SIG-M5 treated with dmso at 0.1 percent for 504 hours (cell line): ENCODE results near the gene TBX1.

Experiments used
- DNase-seq: peaks from one replicate; lab custom pipeline; 2025; ENCODE audit not compliant: unreplicated experiment; lab: John Stamatoyannopoulos, UW

Gene TBX1

GRCh38 chr22:19760058-19760950 is at the start of gene TBX1:
TBX1 (plus strand) TSS chr22:19760778; CDS start chr22:19760844, 66 bp downstream.
- no peak for DNase-seq

GRCh38 chr22:19713245-19713644 is 47.3 kb upstream of the TBX1 start:
- no peak for DNase-seq

GRCh38 chr22:19713650-19714311 is 46.8 kb upstream of the TBX1 start:
- no peak for DNase-seq

GRCh38 chr22:19714312-19715187 is 46.0 kb upstream of the TBX1 start, which contains the start of gene SEPTIN5:
SEPTIN5 (plus strand) TSS chr22:19714503; CDS start chr22:19714589, 86 bp downstream.
- no peak for DNase-seq

DNA sequence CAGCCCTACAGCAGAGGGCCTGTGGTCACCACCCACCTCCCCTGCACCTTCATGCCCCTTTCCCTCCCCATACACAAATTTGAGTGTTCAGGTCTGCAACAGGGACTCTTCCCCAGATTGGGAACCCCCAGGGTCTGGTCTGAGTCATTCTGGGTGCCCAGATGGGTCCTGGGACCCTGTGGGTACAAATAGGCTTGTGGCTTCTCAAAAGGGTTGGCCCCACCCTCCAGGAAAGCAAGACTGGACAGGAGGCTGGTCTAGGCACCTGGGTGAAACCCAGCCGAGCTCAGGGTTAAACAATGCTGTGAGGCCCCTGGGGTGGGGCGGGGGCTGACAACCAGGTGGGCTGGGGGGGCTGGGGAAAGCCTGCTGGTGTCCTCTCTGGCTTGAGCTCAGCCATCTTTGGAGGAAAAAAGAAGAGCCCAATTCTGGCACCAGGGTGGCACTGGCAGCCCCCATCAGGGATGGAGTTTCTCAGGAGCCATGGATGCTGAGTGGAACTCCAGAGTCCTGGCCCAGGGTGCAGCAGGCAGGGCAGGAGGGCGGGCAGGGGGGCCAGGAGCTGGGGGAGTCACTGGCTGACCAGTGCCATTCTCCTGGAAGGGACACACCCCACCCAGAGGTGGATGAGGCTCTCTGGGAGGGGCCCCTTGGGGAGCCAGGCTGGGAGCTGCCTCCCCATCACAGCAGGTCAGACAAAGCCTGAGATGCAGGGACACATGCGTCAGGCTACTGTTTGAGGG is 45.2 kb upstream of the TBX1 start:
- no peak for DNase-seq

DNA sequence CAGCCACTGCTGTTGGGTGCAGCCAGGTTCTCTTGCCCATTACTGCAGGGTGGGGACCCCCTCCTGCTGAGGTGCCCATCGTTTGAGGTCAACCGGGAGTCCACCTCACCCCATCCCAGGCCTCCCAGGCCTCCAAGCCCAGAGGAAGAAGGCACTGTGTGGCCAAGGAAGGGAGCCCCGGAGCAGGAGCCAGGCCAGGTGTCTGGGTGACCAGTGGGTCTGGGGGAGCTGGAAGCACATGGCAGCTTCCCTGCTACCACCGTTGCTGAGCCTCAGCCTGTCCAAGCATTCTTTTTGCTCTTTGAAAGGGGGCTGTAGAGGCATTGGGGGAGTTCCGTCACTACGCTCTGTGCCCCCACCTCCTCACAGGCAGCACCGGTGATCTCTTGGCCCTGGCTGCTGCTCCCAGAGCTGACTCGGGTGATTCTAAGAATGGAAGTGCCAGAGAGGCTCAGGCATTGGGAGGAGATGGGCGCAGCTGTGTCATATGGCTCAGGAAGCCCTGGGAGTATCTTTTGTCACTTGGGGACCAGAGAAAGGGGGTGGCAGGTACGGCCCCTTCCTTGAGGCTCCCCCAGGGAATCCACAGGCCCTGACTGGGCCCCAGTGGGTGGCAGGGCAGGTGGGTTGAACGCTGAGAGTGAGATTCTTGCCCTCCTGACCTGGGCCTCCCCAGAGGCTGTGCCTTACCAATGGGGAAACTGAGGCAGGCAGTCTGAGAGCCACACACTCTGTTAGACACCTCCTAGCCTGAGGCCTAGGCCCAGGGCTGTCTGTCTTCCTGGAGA is 44.3 kb upstream of the TBX1 start:
- no peak for DNase-seq

- DNase-seq = no peak
Observed at GRCh38 chr22:19716829-19717105, 43.8 kb upstream of the TBX1 start.

GRCh38 chr22:19717181-19717580 is 43.4 kb upstream of the TBX1 start:
- DNase-seq = no peak

DNA sequence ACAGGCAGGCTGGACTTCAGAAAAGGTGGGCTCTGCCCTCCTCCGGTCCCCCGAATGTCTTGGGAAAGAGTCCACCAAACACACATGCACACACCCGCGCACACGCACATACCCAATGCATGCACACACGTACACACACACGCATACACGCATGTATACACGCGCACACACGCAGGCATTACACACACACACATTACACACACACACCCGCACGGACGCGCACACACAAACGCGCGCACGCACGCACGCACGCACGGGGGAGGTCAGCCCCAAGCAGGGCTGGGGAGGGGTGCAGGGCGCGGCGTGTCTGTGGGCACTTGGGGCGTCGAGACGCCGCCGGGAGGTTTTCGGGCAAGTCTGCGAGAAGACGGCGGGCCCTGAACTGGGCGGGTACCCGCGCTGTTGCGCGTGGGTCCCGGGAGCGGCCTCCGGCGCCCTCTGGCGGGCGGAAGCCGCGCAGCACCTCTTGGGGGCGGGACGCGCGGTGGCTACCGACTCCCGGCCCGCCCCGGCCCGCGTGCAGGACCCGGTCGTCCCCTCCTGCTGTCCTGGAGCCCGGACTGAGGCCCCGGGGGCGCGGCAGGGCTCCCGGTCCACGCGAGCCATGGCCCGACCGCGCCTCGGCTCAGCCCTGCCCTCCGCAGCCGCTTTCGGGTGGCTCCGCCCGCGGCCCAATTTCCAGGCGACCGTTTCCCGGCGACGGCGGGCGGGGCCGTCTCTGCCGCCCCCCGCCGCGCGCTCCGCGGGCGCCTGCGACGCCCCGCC is 42.7 kb upstream of the TBX1 start:
- peak; percentile 61 for DNase-seq

- no peak for DNase-seq
Observed at GRCh38 chr22:19718456-19719049, 42.0 kb upstream of the TBX1 start.

DNA sequence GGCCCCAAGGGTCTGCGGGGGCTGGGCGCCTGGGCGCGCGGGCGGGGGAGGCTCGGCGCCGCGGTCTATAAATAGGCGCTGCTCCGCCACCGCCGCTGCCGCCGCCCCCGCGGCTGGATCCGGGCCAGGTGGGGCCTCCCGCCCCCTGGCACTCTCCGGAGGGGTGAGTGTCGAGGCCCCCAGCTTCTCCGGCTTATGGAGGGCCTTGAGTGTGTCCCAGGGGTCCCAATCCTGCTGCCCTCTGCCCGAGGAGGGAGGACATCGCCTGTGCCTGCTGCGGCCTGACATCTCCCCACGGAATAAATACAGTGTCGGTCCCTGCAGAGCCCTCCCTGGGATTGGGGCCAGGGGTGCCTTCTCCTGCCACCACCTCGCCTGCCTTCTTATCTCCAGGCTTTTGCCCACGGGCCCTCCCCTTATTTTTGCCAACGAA is 41.5 kb upstream of the TBX1 start:
- no peak for DNase-seq

- DNase-seq = no peak
Observed at GRCh38 chr22:19719488-19720021, 41.0 kb upstream of the TBX1 start.

- DNase-seq = no peak
Observed at GRCh38 chr22:19720150-19720827, 40.3 kb upstream of the TBX1 start.

GRCh38 chr22:19720999-19721329 is 39.6 kb upstream of the TBX1 start:
- DNase-seq = no peak

GRCh38 chr22:19721330-19722177 is 39.0 kb upstream of the TBX1 start:
- DNase-seq = no peak

DNA sequence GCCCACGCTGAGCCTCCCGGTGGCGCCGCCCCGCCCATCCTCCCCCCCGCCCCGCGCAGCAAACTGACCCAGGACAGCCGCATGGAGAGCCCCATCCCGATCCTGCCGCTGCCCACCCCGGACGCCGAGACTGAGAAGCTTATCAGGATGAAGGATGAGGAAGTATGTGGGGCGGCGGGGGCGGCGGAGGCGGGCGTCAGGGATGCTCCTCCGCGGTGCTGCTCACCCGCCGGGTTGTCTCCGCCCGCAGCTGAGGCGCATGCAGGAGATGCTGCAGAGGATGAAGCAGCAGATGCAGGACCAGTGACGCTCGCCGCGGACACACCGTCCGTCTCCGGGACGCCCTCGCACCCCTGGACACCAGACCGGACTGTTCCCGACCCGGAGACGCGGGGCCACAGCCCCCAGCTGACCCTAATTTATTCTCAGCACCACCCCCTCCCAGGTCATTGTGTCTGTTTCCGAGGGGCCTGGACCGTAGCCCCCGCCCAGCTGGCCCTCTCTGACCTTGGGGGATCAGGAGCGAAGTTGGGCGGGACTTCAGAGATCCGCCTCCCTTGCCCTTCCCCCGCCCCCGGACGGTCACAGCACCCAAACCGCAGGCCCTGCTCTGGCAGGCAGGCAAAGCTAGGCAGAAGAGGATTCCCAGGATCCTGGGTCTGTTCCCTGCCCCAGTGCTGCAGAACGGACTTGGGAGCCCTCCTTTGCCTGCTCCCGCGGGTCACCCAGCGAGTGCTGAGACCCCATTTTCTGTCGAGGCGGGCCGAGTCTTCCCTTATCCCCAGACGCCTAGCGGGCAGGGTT is 38.2 kb upstream of the TBX1 start:
- no peak for DNase-seq

- no peak for DNase-seq
Observed at GRCh38 chr22:19722982-19723231, 37.7 kb upstream of the TBX1 start.
